NT2/D1 (cell line): ENCODE measurements around the gene LIMK1.

Source experiments
- DNase-seq: peaks from one replicate; pipeline ENCODE4 v3.0.0-alpha.2; 2011; ENCODE audit warnings: low read depth, low spot score
- H3K27me3 ChIP-seq: 2 replicates; pipeline ENCODE4 v1.6.0; 2011; ENCODE audit warnings: mild to moderate bottlenecking; ENCODE audit not compliant: insufficient read length, insufficient read depth
- H3K36me3 ChIP-seq: 2 replicates; pipeline ENCODE4 v1.6.1; 2011; ENCODE audit warnings: mild to moderate bottlenecking, low read length, mixed read lengths; ENCODE audit not compliant: insufficient read depth, insufficient read length
- H3K4me1 ChIP-seq: 2 replicates; pipeline ENCODE4 v1.5.1; 2011; ENCODE audit not compliant: insufficient read depth, insufficient read length
- H3K4me3 ChIP-seq: 2 replicates; pipeline ENCODE4 v1.5.1; 2011; ENCODE audit warnings: low read depth; ENCODE audit not compliant: insufficient read length
- H3K9ac ChIP-seq: 2 replicates; pipeline ENCODE4 v1.6.0; 2011; ENCODE audit warnings: low read depth; ENCODE audit not compliant: insufficient read length
- H3K9me3 ChIP-seq: 2 replicates; pipeline ENCODE4 v1.5.1; 2011; ENCODE audit warnings: mild to moderate bottlenecking, low read length; ENCODE audit not compliant: insufficient read depth
- SUZ12 ChIP-seq: IDR thresholded peaks from 2 replicates; pipeline ENCODE4 v1.6.1; 2011; ENCODE audit not compliant: insufficient read length, insufficient read depth; ENCODE audit errors: extremely low read depth
- YY1 ChIP-seq: IDR thresholded peaks from 2 replicates; pipeline ENCODE4 v1.6.1; 2011; ENCODE audit not compliant: insufficient read length, insufficient read depth
- ZNF274 ChIP-seq: IDR thresholded peaks from 2 replicates; pipeline ENCODE4 v1.6.1; 2011; ENCODE audit warnings: mild to moderate bottlenecking, low read depth, low read length

Gene LIMK1

DNA sequence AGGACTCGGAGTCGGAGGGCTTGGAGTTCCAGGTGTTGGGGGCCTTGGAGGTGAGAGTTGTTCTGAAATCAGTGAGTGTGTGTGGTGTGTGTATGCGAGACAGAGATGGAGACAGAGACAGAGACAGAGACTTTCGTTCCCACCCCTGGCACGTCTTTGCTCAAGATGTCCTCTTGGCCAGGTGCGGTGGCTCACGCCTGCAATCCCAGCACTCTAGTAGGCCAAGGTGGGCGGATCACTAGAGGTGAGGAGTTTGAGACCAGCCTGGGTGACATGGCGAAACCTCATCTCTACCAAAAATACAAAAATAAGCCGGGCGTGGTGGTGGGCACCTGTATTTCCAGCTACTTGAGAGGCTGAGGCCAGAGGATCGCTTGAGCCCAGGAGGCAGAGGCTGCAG is 20.0 kb upstream of the LIMK1 start:
- Histone ChIP-seq H3K9ac (no peak overlapping the region), H3K27me3 (no peaks in the 10 kb centered on the region), H3K36me3 (no peaks in the 10 kb centered on the region), H3K4me3 (no peak overlapping the region), H3K9me3 (no peaks in the 10 kb centered on the region), H3K4me1 (peaks cover 6% of the 10 kb centered on the region)
- no peak for DNase-seq
- TF ChIP-seq SUZ12, result no peak
- no peak for TF ChIP-seq ZNF274
- TF ChIP-seq YY1, result no peak

DNA sequence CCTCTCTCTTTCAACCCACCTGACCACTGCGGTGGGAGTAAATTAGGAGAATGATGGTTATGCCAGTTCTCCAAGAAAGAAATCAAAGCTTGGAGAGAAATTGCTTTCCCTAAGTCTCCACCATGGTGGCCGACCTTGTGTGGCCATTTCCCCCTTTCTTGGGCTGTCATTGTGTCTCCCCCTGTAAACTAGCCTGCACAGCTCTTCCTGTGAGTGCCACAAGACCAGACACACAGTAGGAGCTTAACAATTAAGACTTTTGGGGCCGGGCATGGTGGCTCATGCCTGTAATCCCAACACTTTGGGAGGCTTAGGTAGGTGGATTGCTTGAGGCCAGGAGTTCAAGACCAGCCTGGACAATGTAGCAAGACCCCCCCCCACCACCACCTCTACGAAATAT is 18.9 kb upstream of the LIMK1 start:
- no peak overlapping the region for H3K9ac ChIP-seq
- H3K4me3 ChIP-seq, result no peak overlapping the region
- TF ChIP-seq YY1, result no peak
- TF ChIP-seq SUZ12, result no peak
- no peak for TF ChIP-seq ZNF274
- H3K36me3 ChIP-seq, result no peaks in the 10 kb centered on the region
- H3K4me1 ChIP-seq, result peaks cover 6% of the 10 kb centered on the region
- H3K9me3 ChIP-seq, result no peaks in the 10 kb centered on the region
- no peak for DNase-seq
- H3K27me3 ChIP-seq, result no peaks in the 10 kb centered on the region

DNA sequence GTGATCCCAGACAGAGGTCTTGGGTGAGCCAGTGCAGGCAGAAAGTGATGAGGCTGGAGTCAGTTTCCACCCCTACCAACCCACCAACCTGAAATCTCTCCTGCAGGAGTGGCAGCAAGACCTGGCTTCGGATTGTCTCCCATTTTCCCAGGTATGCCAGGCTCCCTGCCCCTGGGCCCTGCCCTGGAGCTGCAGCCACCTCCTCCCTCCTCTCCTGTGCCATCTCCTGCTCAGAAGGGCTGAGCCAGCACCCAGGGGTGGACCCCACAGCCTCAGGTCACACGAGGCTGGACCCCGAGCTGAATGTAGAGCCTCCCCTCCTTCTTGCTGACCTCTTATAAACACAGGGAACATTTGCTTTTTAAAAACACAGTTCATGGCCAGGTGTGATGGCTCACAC is 17.0 kb upstream of the LIMK1 start:
- DNase-seq, result no peak
- H3K9me3 ChIP-seq, result no peaks in the 10 kb centered on the region
- TF ChIP-seq SUZ12 (no peak), YY1 (no peak), ZNF274 (no peak)
- H3K9ac ChIP-seq, result no peak overlapping the region
- no peaks in the 10 kb centered on the region for H3K36me3 ChIP-seq
- H3K4me3 ChIP-seq, result no peak overlapping the region
- no peaks in the 10 kb centered on the region for H3K27me3 ChIP-seq
- H3K4me1 ChIP-seq, result peaks cover 3% of the 10 kb centered on the region

DNA sequence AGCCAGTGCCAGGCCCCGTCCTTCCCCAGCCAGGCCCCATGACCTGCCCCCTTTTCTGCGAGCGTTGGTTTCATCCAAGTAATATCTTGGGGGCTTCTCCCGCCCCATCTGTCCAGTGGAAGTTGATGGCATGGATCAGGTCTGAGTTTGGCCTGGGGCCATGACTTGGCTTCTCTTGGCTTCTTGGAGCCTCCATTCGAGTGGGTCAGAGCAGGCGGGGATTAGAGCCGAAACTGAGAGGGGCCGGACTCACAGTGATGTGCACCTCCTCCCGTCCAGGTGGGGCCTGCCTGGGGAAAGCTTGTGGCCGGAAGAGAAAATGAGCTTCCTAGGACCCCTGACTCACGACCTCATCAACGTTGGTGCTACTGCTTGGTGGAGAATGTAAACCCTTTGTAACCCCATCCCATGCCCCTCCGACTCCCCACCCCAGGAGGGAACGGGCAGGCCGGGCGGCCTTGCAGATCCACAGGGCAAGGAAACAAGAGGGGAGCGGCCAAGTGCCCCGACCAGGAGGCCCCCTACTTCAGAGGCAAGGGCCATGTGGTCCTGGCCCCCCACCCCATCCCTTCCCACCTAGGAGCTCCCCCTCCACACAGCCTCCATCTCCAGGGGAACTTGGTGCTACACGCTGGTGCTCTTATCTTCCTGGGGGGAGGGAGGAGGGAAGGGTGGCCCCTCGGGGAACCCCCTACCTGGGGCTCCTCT is 15.1 kb upstream of the LIMK1 start:
- TF ChIP-seq ZNF274 (no peak), SUZ12 (no peak), YY1 (no peak)
- DNase-seq, result no peak

DNA sequence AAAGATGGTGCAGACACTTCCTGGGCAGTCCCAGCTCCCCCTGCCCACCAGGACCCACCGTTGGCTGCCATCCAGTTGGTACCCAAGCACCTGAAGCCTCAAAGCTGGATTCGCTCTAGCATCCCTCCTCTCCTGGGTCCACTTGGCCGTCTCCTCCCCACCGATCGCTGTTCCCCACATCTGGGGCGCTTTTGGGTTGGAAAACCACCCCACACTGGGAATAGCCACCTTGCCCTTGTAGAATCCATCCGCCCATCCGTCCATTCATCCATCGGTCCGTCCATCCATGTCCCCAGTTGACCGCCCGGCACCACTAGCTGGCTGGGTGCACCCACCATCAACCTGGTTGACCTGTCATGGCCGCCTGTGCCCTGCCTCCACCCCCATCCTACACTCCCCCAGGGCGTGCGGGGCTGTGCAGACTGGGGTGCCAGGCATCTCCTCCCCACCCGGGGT is 14.5 kb upstream of the LIMK1 start:
- DNase-seq, result no peak
- TF ChIP-seq SUZ12, result no peak
- no peak for TF ChIP-seq YY1
- no peak for TF ChIP-seq ZNF274

More for the DNA sequence above, 15.1 kb upstream of the LIMK1 start:
- Histone ChIP-seq H3K27me3 (no peaks in the 10 kb centered on the region), H3K36me3 (no peaks in the 10 kb centered on the region), H3K9me3 (no peaks in the 10 kb centered on the region), H3K4me1 (no peaks in the 10 kb centered on the region), H3K9ac (no peak overlapping the region), H3K4me3 (no peak overlapping the region)

DNA sequence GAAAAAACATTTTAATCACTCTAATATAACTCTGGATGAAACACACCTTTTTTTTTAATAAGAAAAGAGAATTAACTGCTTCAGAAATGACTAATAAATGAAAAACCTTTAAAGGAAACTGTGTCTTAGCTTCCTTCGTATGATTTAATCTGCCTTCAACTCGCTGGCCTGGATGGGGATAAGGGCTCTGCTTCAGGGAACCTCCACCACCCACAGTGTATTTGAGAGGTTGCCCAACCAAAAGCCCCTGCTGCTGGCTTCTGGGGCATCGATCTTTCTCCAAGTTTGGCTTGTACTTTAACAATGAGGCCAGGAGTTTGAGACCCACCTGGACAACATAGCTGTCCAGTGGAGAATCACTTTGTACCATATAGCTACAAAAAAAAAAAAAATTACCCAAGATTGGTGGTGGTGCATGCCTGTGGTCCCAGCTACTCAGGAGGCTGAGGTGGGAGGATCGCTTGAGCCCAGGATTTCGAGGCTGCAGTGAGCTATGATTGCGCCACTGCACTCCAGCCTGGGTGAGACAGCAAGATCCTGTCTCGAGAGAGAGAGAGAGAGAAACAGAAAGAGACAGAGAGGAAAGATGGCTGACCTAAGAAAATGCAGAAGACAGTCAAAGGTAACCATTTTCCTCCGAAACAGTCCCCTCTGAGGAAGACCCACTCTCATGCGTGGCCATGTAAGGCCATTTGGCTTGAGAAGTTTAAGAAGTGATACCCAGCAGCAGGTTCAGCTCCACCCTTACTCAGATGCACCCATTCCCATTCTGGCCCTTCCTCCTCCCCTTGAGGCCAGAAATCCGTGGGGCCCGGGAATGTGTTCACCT is 13.6 kb upstream of the LIMK1 start:
- TF ChIP-seq ZNF274 (no peak), YY1 (no peak), SUZ12 (no peak)
- no peaks in the 10 kb centered on the region for H3K27me3 ChIP-seq
- H3K4me3 ChIP-seq, result no peak overlapping the region
- DNase-seq, result no peak
- H3K9ac ChIP-seq, result no peak overlapping the region
- H3K4me1 ChIP-seq, result no peaks in the 10 kb centered on the region
- H3K9me3 ChIP-seq, result no peaks in the 10 kb centered on the region
- H3K36me3 ChIP-seq, result no peaks in the 10 kb centered on the region

More for the DNA sequence above, 14.5 kb upstream of the LIMK1 start:
- H3K36me3 ChIP-seq, result no peaks in the 10 kb centered on the region
- no peaks in the 10 kb centered on the region for H3K9me3 ChIP-seq
- H3K27me3 ChIP-seq, result no peaks in the 10 kb centered on the region
- H3K4me3 ChIP-seq, result no peak overlapping the region
- no peaks in the 10 kb centered on the region for H3K4me1 ChIP-seq
- H3K9ac ChIP-seq, result no peak overlapping the region

DNA sequence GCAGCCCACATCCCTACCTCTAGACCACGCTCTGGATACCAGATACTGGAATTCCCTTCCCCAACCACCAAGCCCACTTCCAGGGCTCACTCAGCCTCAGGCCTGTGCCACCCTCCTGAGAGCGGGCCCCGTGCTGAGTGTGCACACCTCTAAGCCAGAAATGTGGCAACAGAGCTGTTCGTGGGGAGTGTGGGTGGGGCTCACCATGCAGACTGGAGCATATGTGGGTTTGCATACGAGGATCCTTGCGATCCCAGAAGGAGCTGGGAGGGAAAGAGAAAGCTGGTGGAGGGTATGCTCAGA is 13.0 kb upstream of the LIMK1 start:
- Histone ChIP-seq H3K36me3 (no peaks in the 10 kb centered on the region), H3K9me3 (no peaks in the 10 kb centered on the region), H3K4me3 (no peak overlapping the region), H3K4me1 (no peaks in the 10 kb centered on the region), H3K27me3 (no peaks in the 10 kb centered on the region), H3K9ac (no peak overlapping the region)
- DNase-seq, result no peak
- TF ChIP-seq ZNF274 (no peak), SUZ12 (no peak), YY1 (no peak)
